Esophagus mucosa (tissue), 1 donor: Measurements from ENCODE around the gene NPTXR. TPM values are rescaled to one million over a fixed set of nuclear protein-coding genes. Genes with fewer than 3 reads are reported as not detected.

Experiments
- total RNA-seq: library from RNA; stranded (reverse); gene quantifications from one replicate; pipeline ENCODE4 v1.2.4, GENCODE V29; 2023
- donor health status: DM: yes; HTN: yes; CAD: no.

NPTXR gene
- total RNA-seq, 1 donor from 2014 or later, result 0.44 TPM

Other genes starting within 250 kb of the NPTXR start
- gene FAM227A, start 187.6 kb downstream of the NPTXR start, total RNA-seq, result 0.72 TPM
- gene CBY1, start 187.4 kb downstream of the NPTXR start, total RNA-seq, result 18.4 TPM
- 90.9 TPM for gene TOMM22, start 162.1 kb downstream of the NPTXR start, total RNA-seq
- 25.6 TPM for gene JOSD1, start 143.1 kb downstream of the NPTXR start, total RNA-seq
- 20.0 TPM for gene GTPBP1, start 138.1 kb downstream of the NPTXR start, total RNA-seq
- 94.2 TPM for gene SUN2, start 88.0 kb downstream of the NPTXR start, total RNA-seq
- 13.2 TPM for gene DNAL4, start 49.9 kb downstream of the NPTXR start, total RNA-seq
- gene CBX6, start 28.2 kb upstream of the NPTXR start, total RNA-seq, result 5.6 TPM
- 5.3 TPM for gene APOBEC3A, start 113.6 kb upstream of the NPTXR start, total RNA-seq
- 5.0 TPM for gene APOBEC3B, start 138.3 kb upstream of the NPTXR start, total RNA-seq
- gene APOBEC3C, start 170.2 kb upstream of the NPTXR start, total RNA-seq, result 29.8 TPM
- 0.40 TPM for gene APOBEC3D, start 177.1 kb upstream of the NPTXR start, total RNA-seq
- gene APOBEC3F, start 196.8 kb upstream of the NPTXR start, total RNA-seq, result 3.1 TPM
- 3.9 TPM for gene APOBEC3G, start 233.2 kb upstream of the NPTXR start, total RNA-seq